HG03175 (cell line): ENCODE data around the gene CHRM2.

ENCODE experiments used
- ATAC-seq: cut with Tn5 transposase; IDR thresholded peaks from one replicate; pipeline ENCODE4 v1.9.1; 2021; ENCODE audit warnings: mild to moderate bottlenecking, moderate library complexity; ENCODE audit not compliant: unreplicated experiment

The CHRM2 gene

GRCh38 chr7:136956232-136956631, 87.8 kb downstream of the CHRM2 start:
- no peak for ATAC-seq

- ATAC-seq = no peak
Measured at GRCh38 chr7:136956671-136957070, 88.2 kb downstream of the CHRM2 start.

GRCh38 chr7:136957391-136957790, 88.9 kb downstream of the CHRM2 start:
- ATAC-seq = no peak

GRCh38 chr7:136958016-136958415, 89.6 kb downstream of the CHRM2 start:
- ATAC-seq = no peak

GRCh38 chr7:136964347-136964746, 95.9 kb downstream of the CHRM2 start:
- ATAC-seq = no peak

GRCh38 chr7:136966825-136967224, 98.4 kb downstream of the CHRM2 start:
- ATAC-seq = no peak

- no peak for ATAC-seq
Measured at GRCh38 chr7:136969761-136970160, 101.3 kb downstream of the CHRM2 start.

GRCh38 chr7:136971776-136972175, 103.3 kb downstream of the CHRM2 start:
- ATAC-seq = no peak

GRCh38 chr7:136976504-136977251, 108.2 kb downstream of the CHRM2 start:
- ATAC-seq = no peak

- no peak for ATAC-seq
Measured at GRCh38 chr7:136993377-136993776, 124.9 kb downstream of the CHRM2 start.

- ATAC-seq = no peak
Measured at GRCh38 chr7:136997735-136998134, 129.3 kb downstream of the CHRM2 start.

- no peak for ATAC-seq
Measured at GRCh38 chr7:136998495-136998894, 130.0 kb downstream of the CHRM2 start.

- no peak for ATAC-seq
Measured at GRCh38 chr7:137000621-137001020, 132.2 kb downstream of the CHRM2 start.

GRCh38 chr7:137001041-137001440, 132.6 kb downstream of the CHRM2 start:
- ATAC-seq = no peak

GRCh38 chr7:137001478-137001877, 133.0 kb downstream of the CHRM2 start:
- no peak for ATAC-seq

GRCh38 chr7:137003086-137003485, 134.6 kb downstream of the CHRM2 start:
- ATAC-seq = no peak

GRCh38 chr7:137003566-137003965, 135.1 kb downstream of the CHRM2 start:
- ATAC-seq = no peak

- ATAC-seq = no peak
Measured at GRCh38 chr7:137005873-137006272, 137.4 kb downstream of the CHRM2 start.

GRCh38 chr7:137006293-137006692, 137.8 kb downstream of the CHRM2 start:
- ATAC-seq = no peak

- ATAC-seq = no peak
Measured at GRCh38 chr7:137007001-137007694, 138.7 kb downstream of the CHRM2 start.

- ATAC-seq = no peak
Measured at GRCh38 chr7:137009404-137009803, 141.0 kb downstream of the CHRM2 start.

- ATAC-seq = no peak
Measured at GRCh38 chr7:137015015-137015414, 146.6 kb downstream of the CHRM2 start.
